Astrocyte (in vitro differentiated cells and primary cell): ENCODE data around the gene GDNF. TPM values are rescaled to one million over a fixed set of nuclear protein-coding genes. Genes with fewer than 3 reads are reported as not detected.

ENCODE experiments used
- DNase-seq: peaks from one replicate; pipeline ENCODE4 v3.0.0-alpha.2; 2010; ENCODE audit warnings: low read depth
- FAIRE-seq: peaks from 2 replicates; lab custom pipeline; 2011; peaks lifted over from hg19 to GRCh38; lab: Jason Lieb, UNC
- H2AFZ ChIP-seq: 2 replicates; pipeline ENCODE4 v1.6.0; 2012; ENCODE audit warnings: low read depth, low read length, inconsistent platforms
- H3K27ac ChIP-seq: 2 replicates; pipeline ENCODE4 v1.5.1; 2011; ENCODE audit warnings: low read depth, low read length, inconsistent platforms
- H3K27me3 ChIP-seq: 2 replicates; pipeline ENCODE4 v1.6.0; 2011; ENCODE audit warnings: low read length, inconsistent platforms; ENCODE audit not compliant: insufficient read depth
- H3K36me3 ChIP-seq: 2 replicates; pipeline ENCODE4 v1.5.1; 2011; ENCODE audit warnings: low read length, inconsistent platforms; ENCODE audit not compliant: insufficient read depth
- H3K4me1 ChIP-seq: 2 replicates; pipeline ENCODE4 v1.5.1; 2011; ENCODE audit warnings: low read length, inconsistent platforms; ENCODE audit not compliant: insufficient read depth
- H3K4me2 ChIP-seq: 2 replicates; pipeline ENCODE4 v1.6.0; 2012; ENCODE audit warnings: low read length, inconsistent platforms
- H3K4me3 ChIP-seq: 2 replicates; pipeline ENCODE4 v1.5.1; 2011; ENCODE audit warnings: low read depth, mild to moderate bottlenecking, low read length, inconsistent platforms; ENCODE audit not compliant: insufficient read depth
- H3K79me2 ChIP-seq: 2 replicates; pipeline ENCODE4 v1.6.0; 2012; ENCODE audit warnings: mild to moderate bottlenecking, low read length, inconsistent platforms; ENCODE audit not compliant: insufficient read depth
- H3K9ac ChIP-seq: 2 replicates; pipeline ENCODE4 v1.6.0; 2012; ENCODE audit warnings: mild to moderate bottlenecking, low read length, inconsistent platforms
- H3K9me3 ChIP-seq: 2 replicates; pipeline ENCODE4 v1.5.1; 2012; ENCODE audit warnings: low read depth, mild to moderate bottlenecking, low read length, inconsistent platforms; ENCODE audit not compliant: insufficient read depth
- H4K20me1 ChIP-seq: 2 replicates; pipeline ENCODE4 v1.6.0; 2012; ENCODE audit warnings: low read length, inconsistent platforms; ENCODE audit not compliant: insufficient read depth
- H3K27ac Mint-ChIP-seq: one replicate; pipeline ENCODE4 v1.8.0; 2021; ENCODE audit warnings: mild to moderate bottlenecking, mixed read lengths; ENCODE audit not compliant: unreplicated experiment
- H3K27me3 Mint-ChIP-seq: one replicate; pipeline ENCODE4 v1.8.0; 2021; ENCODE audit warnings: low read depth, mixed read lengths; ENCODE audit not compliant: unreplicated experiment
- H3K36me3 Mint-ChIP-seq: one replicate; pipeline ENCODE4 v1.8.0; 2021; ENCODE audit warnings: low read depth, mixed read lengths; ENCODE audit not compliant: unreplicated experiment
- H3K4me1 Mint-ChIP-seq: one replicate; pipeline ENCODE4 v1.8.0; 2021; ENCODE audit warnings: low read depth, mixed read lengths; ENCODE audit not compliant: unreplicated experiment
- H3K4me3 Mint-ChIP-seq: one replicate; pipeline ENCODE4 v1.8.0; 2021; ENCODE audit warnings: mild to moderate bottlenecking, moderate library complexity, mixed read lengths; ENCODE audit not compliant: unreplicated experiment
- H3K9me3 Mint-ChIP-seq: one replicate; pipeline ENCODE4 v1.8.0; 2021; ENCODE audit warnings: mild to moderate bottlenecking, mixed read lengths; ENCODE audit not compliant: unreplicated experiment
- EZH2 ChIP-seq: IDR thresholded peaks from 2 replicates; pipeline ENCODE4 v1.6.1; 2012; ENCODE audit warnings: mild to moderate bottlenecking, low read length, inconsistent platforms; ENCODE audit not compliant: insufficient read depth
- total RNA-seq: library from RNA; stranded (reverse); gene quantifications from 2 replicates; pipeline ENCODE4 v1.2.1, GENCODE V29; 2021
- TF ChIP-seq, protein P1 (sequence below): IDR thresholded peaks from 2 replicates; pipeline ENCODE4 v1.5.1; 2011; ENCODE audit warnings: low read depth, mild to moderate bottlenecking, inconsistent platforms, low read length, moderate library complexity; ENCODE audit not compliant: insufficient read depth

GDNF gene
- total RNA-seq, 1 donor from 2014 or later, result 21.5 TPM

DNA sequence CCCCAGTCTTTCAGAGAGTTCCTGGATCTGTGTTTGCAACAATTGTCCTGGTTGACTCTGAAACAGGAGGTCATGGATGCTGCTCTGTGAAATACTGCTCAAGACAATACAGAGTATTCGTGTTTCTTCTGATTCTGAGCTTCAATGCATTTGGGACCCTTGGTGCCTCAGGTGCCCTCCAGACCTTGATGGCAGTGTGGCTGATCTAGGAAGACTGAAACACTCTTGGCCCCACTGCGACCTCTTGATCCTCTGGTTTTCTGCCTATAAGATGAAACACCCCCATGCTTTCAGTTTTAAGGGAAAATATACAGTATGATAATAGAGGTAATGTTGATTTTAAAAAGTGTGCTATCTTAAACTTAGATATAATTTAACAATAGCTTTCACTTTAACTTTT, 67.6 kb downstream of the GDNF start:
- no peaks in the 10 kb centered on the region for H3K36me3 ChIP-seq
- H3K9me3 Mint-ChIP-seq, result peaks cover 16% of the 10 kb centered on the region
- peak overlapping the region; percentile 71 for H3K9ac ChIP-seq
- peaks cover 36% of the 10 kb centered on the region for H3K4me1 ChIP-seq
- H3K36me3 Mint-ChIP-seq, result no peaks in the 10 kb centered on the region
- TF ChIP-seq, protein P1, sequence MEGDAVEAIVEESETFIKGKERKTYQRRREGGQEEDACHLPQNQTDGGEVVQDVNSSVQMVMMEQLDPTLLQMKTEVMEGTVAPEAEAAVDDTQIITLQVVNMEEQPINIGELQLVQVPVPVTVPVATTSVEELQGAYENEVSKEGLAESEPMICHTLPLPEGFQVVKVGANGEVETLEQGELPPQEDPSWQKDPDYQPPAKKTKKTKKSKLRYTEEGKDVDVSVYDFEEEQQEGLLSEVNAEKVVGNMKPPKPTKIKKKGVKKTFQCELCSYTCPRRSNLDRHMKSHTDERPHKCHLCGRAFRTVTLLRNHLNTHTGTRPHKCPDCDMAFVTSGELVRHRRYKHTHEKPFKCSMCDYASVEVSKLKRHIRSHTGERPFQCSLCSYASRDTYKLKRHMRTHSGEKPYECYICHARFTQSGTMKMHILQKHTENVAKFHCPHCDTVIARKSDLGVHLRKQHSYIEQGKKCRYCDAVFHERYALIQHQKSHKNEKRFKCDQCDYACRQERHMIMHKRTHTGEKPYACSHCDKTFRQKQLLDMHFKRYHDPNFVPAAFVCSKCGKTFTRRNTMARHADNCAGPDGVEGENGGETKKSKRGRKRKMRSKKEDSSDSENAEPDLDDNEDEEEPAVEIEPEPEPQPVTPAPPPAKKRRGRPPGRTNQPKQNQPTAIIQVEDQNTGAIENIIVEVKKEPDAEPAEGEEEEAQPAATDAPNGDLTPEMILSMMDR, result no peak
- no peak for TF ChIP-seq EZH2
- FAIRE-seq (no peak), DNase-seq (no peak)
- H3K4me3 Mint-ChIP-seq, result peak overlapping the region; percentile 73
- H3K4me3 ChIP-seq, result no peak overlapping the region
- peak overlapping the region; percentile 66 for H3K4me2 ChIP-seq
- H3K27me3 ChIP-seq, result no peaks in the 10 kb centered on the region
- no peaks in the 10 kb centered on the region for H3K27me3 Mint-ChIP-seq
- peak overlapping the region; percentile 99 for H3K27ac Mint-ChIP-seq
- H3K4me1 Mint-ChIP-seq, result peaks cover 59% of the 10 kb centered on the region
- H4K20me1 ChIP-seq, result no peaks in the 10 kb centered on the region
- H3K9me3 ChIP-seq, result peaks cover 4% of the 10 kb centered on the region
- H2AFZ ChIP-seq, result no peak overlapping the region
- H3K27ac ChIP-seq, result peak overlapping the region; percentile 99
- no peaks in the 10 kb centered on the region for H3K79me2 ChIP-seq

GRCh38 chr5:37771731-37772130, 68.1 kb downstream of the GDNF start:
- peak overlapping the region; percentile 66 for H3K4me2 ChIP-seq
- peak overlapping the region; percentile 99 for H3K27ac Mint-ChIP-seq
- peak overlapping the region; percentile 99 for H3K27ac ChIP-seq
- H2AFZ ChIP-seq, result no peak overlapping the region
- H3K27me3 Mint-ChIP-seq, result no peaks in the 10 kb centered on the region
- FAIRE-seq (peak; percentile 100), DNase-seq (peak; percentile 100)
- no peaks in the 10 kb centered on the region for H3K36me3 Mint-ChIP-seq
- TF ChIP-seq, protein P1, result no peak
- no peak for TF ChIP-seq EZH2
- peaks cover 57% of the 10 kb centered on the region for H3K4me1 Mint-ChIP-seq
- H3K9me3 ChIP-seq, result peaks cover 4% of the 10 kb centered on the region
- no peaks in the 10 kb centered on the region for H3K36me3 ChIP-seq
- peaks cover 14% of the 10 kb centered on the region for H3K9me3 Mint-ChIP-seq
- no peaks in the 10 kb centered on the region for H4K20me1 ChIP-seq
- no peaks in the 10 kb centered on the region for H3K79me2 ChIP-seq
- H3K4me1 ChIP-seq, result peaks cover 32% of the 10 kb centered on the region
- no peaks in the 10 kb centered on the region for H3K27me3 ChIP-seq
- peak overlapping the region; percentile 71 for H3K9ac ChIP-seq
- H3K4me3 Mint-ChIP-seq, result peak overlapping the region; percentile 73
- no peak overlapping the region for H3K4me3 ChIP-seq

GRCh38 chr5:37771203-37771611, 68.6 kb downstream of the GDNF start:
- TF ChIP-seq, protein P1, result no peak
- TF ChIP-seq EZH2, result no peak
- Histone ChIP-seq H3K9ac (peak overlapping the region; percentile 68), H3K79me2 (no peaks in the 10 kb centered on the region), H3K4me1 (peaks cover 32% of the 10 kb centered on the region), H3K27me3 (no peaks in the 10 kb centered on the region), H3K36me3 (no peaks in the 10 kb centered on the region), H3K4me2 (peak overlapping the region; percentile 55), H4K20me1 (no peaks in the 10 kb centered on the region), H3K27ac (peak overlapping the region; percentile 86), H2AFZ (no peak overlapping the region), H3K4me3 (no peak overlapping the region), H3K9me3 (peaks cover 4% of the 10 kb centered on the region)
- Mint-ChIP-seq H3K4me3 (no peak overlapping the region), H3K4me1 (peaks cover 56% of the 10 kb centered on the region), H3K9me3 (peaks cover 13% of the 10 kb centered on the region), H3K27me3 (no peaks in the 10 kb centered on the region), H3K36me3 (no peaks in the 10 kb centered on the region), H3K27ac (peak overlapping the region; percentile 99)
- DNase-seq, result no peak
- no peak for FAIRE-seq
